NCI-H1092 (cell line): ENCODE results near the gene ZNF19.

Experiments used
- DNase-seq: peaks from one replicate; lab custom pipeline; 2025; lab: John Stamatoyannopoulos, UW

ZNF19 gene

DNA sequence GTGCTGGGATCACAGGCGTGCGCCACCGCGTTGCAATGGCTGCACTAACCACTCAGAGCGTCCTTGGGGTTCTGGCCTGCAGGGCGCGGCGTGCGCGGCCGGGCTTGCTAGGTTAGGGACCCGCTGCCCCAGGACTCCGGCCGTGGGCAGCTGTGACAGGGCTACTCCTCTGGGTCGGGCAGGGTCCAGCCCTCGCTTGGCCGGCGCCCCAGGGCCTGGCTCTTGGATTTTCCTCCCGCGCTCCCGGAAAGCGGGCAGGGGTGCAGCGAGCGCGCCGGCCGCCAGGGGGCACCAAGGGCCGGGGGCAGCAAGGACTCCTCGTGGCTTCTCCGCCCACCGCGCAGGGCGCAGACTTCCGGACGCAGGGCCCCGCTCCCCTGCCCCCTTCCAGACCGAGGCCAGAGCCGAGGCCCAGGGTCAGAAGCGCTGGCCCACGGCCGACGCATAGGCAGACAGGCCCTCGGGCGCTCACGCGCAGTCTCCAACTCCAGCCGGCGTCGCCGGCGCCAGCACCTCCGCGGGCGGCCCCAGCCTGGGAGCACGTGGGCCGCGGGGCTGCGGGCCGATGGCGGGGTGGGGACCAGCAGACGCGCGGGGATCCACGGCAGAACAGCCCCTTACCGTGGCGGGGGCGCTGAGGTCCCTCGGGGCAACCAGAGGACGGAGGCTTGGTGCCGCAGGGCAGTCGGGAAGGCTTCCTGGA lies 47.6 kb downstream of the ZNF19 start:
- DNase-seq = no peak

DNA sequence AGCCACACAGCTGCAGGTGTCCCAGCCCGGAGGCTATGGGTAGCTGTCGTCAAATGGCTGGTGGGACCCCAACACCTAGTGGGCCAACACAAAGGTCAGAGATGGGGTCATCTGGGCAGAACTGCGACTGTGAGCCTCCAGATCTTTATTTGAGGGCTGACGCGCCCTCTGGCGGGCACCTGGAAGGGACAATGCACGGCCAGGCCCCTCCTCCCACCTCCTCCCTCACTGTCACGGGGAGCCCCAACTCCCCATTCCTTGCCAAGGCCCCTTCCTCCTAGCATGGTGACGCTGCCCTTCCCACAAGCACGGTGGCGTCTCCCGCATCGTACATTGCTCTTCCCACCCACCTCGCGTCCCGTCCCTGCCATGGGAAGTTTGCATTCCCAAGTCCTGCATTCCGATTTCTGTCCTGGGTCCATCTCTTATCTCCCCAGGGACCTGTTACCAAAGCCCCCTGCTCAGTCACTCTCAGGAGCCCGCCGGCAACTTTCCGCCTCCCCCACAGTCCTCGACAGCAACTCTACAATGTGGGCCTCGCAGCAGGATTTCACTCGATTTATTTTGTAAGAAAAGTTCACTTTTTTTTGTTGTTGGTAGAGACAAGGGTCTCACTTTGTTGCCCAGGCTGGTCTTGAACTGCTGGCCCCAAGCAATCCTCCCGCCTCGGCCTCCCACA lies 48.3 kb downstream of the ZNF19 start:
- DNase-seq = no peak

DNA sequence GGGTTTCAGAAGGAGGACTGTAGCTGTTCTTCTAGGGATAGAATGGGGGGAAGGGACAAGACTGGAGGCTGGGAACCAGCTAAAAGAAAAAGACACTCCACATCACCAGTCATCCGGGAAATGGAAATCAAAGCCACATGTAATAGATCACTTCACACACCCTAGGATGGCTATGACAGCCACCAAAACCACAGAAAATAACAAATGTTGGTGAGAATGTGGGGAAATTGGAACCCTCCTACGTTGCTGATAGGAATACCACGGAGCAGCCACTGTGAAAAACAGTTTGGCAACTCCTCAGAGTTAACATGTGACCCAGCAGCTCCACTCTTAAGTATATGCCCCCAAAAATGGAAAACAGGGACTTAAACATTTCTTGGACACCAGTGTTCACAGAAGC lies 49.6 kb downstream of the ZNF19 start:
- no peak for DNase-seq

DNA sequence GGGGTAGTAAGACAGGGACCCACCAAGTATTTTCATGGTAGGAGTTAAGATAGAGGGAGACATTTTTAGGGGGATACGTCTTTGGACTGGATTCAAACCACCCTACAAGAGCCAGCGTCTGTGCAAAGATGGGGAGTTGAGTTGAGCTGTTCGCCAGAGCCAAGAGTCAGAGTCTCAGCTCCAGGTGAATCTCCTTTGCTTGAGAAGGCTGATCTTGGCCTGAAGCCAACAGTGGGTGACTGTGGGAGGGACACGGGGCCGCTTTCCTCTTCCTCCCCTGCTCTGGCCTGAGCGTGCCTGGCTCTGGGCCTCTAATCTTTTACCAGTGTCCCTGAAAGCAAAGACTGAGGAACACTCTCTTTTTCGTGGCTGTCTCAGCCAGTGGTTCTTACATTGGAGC lies 52.7 kb downstream of the ZNF19 start:
- no peak for DNase-seq

DNA sequence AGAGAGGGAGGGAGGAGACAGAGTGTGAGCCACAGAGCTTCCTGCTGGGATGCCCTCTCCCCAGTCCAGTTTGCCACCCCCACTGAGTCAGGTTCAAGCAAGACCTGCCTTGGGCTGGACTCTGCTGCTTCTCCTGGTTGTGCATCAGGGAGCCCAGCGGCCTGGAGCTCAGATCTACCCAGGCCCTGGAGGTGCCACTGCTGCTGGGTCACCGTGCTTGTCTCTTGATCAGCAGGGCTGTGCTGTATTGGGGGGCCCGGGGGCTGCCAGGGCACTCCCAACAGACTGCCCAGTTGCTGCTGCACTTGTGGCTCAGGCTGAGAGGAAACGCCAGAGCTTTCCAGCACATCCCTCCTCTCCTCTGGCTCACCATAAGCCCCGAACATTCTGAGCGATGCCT lies 56.2 kb downstream of the ZNF19 start:
- DNase-seq = no peak

DNA sequence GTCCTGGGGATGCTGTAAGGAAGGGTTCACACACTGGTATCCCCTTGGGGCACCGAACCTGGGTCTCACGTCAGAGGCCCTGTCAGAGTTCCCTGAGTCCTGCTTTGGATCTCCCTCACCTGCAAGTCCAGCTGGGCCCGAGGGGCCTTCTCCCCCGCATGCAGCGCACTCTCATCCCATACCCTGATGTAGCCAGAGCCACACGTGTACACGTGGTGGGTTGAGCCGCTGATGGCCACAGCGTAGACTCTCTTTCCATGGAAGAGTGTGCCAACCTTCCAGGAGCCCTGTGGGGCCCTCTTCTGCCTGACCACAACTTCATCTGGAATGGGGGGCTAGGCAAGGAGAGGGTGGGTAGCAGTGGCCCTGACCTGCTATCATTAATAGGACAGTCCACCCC lies 57.1 kb downstream of the ZNF19 start:
- DNase-seq = no peak

DNA sequence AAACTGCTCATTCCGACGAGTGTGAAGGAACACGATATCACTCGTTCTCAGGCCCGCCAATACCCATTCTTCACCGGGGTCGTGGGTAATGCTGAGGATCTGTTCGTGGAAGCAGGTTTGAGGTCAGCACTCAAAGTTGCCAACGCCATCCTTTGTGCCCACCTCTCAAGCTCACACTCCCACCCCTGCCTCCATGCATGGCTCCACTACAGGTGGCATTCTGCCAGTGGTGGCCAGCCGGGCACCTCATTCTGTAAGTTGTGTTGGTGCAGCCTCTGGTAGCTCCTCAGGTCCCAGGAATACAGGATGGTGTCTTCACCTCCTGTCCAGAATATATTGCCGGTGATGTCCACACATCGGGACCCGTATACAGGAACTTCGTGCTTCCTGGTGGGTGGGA lies 57.9 kb downstream of the ZNF19 start:
- no peak for DNase-seq

DNA sequence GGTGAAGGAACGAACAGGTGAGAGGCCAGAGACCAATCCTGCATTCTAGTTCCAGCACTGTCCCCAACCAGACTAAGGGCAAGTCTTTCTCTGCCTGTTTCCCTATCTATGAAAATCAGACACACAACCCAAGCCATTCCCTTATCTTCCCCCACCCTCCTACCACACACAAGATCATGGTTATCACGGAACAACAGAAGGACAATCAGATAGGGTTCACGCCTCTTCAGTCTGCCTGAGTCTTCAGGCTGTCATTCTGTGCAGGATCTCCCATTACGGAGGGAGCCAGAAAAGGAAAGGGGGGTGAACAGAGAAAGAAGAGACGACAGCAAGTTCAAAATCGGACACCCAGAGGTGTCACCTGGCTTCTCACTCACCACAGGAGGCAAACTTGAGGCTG lies 58.4 kb downstream of the ZNF19 start:
- no peak for DNase-seq

DNA sequence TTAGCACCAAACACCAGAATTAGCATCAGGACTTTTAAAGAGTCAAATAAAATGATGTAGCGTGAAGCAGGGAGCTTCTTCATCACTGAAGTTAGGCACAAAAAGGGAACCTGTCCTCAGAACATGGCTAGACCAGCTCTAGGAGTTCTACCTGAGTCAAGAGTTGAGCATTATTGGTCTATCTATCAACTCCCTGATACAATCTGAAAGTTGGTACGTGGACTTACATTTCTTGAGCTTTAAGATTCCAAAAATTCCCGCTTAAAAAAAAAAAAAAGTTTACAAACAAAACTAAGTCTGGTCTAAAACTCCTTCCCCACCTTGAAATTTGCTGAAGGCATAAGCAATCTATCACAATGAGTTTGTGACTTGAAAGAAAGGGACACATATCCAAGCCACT lies 59.5 kb downstream of the ZNF19 start:
- no peak for DNase-seq

DNA sequence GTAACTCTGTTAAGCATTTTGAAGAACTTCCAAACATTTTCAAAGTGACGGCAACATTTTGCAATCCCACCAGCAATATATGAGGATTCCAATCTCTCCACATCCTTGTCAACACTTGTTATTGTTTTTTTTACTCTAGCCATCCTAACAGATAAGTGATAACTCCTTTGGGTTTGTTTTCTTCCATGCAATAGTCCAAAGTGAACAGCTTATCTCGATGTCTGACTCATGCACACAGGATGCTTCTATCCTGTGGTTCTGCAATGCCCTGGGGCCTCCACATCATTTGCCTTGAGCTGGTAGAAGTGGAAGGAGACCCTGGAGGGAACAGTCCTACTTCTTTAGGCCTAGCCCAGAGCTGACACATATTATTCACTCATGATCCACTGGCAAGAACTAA lies 60.2 kb downstream of the ZNF19 start:
- DNase-seq = no peak

DNA sequence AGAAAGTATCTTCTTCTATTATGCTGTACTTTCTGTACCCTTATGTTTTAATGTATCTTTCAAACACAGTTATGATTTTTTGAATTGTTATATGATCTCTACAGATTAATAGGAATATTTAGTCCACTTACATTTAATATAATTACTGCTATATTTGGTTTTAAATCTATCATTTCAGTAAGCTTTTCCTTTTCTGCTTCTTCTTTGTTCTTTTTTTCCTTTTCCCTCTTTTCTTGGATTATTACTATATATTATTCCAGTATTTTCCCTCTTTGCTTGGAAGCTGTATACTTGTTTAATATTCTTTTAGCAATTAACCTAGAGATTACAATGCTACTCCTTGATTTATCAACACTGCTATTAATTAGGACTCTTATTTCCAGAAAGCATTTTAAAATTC lies 60.7 kb downstream of the ZNF19 start:
- DNase-seq = no peak

DNA sequence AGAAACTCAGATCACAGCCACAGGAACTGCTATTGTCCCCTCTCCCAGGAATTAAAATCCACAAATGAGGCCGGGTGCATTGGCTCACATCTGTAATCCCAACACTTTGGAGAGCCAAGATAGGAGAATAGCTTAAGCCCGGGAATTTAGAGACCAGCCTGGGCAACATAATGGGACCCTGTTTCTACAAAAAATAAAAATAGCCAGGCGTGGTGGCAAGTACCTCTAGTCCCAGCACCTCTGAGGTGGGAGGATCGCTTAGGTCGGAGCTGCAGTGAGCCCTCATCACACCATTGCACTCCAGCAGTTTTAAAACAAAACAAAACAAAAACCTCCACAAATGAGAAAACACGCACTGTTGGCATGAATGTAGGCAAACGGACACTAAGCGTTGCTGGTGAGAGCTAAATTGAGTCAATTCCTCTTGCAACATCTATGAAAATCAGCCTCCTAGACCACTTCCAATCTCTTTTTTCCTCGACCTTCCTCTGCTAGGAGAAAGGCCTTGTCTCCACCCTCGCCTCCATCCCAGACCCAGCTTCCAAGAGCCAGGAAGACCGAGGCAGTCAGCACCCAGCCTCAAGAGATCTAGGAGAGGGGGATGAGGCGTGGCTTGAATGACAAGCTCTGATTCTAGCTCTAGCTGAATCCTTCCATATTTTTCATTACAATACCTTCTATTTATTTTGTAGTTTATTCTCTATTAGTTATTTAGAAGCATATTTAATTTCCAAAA lies 62.1 kb downstream of the ZNF19 start:
- no peak for DNase-seq

DNA sequence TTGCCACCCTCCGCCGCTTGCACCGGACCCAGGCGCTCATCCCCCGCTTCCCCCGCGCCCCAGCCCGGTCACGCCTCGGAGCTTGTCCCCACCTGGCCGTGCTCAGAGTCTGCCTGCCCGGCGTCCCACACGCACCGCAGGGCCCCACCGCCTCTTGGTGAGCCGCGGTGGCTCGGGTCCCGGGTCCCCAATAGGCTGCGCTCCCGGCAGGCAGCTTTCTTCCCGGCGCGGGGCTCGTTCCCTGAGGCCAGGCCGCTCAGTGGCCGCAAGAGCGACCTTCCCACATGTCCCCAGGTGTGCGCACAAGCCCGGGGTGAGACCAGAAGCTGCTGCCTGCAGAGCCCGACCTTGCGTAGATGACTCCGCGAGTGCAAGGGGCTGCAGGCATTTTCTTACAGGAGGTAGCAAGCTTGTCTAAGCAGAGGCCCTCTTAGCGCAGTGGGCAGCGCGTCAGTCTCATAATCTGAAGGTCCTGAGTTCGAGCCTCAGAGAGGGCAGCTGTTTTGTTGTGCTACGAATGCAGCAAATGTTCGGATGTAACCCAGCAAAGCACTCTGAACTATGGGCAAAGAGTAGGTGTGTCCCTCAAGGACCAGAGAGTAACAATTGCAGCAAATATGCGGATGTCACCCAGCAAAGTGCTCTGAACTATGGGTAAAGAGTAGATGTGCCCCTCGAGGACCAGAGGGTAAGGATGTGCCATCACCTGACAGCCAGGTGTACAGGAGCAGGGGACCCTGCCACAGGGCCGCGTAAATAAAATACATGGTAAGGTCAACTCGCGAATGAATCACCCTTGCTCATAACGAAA lies 62.9 kb downstream of the ZNF19 start:
- peak; percentile 55 for DNase-seq

DNA sequence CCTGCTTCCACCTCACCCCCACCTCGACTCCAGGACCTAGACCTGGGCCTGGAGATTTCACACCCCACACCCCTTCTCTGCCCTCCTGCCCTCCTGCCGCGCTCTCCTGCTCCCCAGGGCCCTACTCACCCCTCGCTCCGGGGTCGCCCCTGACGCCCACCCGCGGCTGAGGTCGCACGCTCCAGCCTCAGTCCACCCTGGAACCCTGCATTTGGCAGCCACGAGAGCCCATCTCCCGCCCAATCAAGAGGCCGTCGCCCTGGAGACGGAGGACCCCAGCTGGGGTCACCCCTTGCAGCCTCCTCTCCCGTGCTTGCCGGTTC lies 63.4 kb downstream of the ZNF19 start:
- peak; percentile 3 for DNase-seq

DNA sequence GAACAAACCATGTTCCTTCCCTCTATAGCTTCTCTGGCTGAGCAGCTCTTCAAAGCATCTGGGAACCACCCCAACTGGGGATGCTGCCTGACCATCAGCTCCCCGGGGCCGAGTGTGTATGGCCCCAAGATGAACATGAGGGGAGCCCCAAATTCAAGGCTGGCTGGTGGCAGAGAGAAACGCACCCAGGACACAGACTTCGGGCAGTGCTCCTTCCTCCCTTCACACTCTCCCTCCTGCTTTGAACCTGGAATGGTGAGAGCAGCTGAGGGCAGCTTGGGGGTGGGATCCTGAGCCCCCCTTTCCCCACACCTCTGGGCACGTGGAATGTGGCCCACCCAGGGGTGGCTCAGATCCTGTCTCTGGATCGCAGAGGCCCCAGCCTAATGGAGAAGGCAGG lies 64.5 kb downstream of the ZNF19 start:
- DNase-seq = no peak

DNA sequence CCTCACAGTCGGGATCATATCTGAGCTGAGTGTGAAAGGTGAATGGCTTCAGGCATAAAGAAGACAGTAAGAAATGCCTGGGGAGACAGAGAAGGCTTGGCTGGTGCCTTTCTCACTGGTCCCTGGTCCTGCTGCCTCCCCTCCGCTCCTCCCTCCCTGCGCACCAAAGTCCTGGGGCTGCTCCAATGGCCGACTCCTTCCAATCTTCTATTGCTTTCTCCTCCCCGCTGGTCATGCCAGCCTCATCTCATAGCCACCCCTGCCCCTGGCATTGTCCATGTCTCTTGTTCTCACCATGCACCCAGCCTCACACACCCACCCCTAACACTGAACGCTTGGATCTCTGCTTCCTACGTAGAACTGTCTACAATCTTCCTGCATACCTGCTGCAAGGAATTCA lies 65.3 kb downstream of the ZNF19 start:
- DNase-seq = no peak
